ENCODE data around the gene LPP. TPM values are rescaled to one million over a fixed set of nuclear protein-coding genes. Genes with fewer than 3 reads are reported as not detected.

The LPP gene
- total RNA-seq, 1 donor from 2014 or later, result 96.7 TPM

DNA sequence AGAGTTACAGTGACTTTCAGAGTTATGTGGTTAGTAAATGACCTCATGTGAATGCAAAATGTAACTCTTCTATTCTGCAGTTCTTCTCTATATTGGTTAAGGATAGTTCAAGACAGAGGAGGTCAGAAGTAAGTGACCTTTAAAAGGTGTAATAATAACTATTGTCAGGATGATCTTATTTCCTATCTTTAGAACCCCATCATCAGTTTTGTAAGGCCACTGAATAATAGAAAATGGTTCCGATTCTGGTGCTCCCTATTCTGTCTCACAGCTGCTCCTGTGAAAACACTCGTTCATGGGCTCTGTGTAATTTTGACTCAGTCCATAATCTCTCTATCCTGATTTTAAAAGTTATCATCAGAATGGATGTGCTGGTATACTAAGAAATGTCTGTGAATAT, 463.3 kb downstream of the LPP start:
- peaks cover 21% of the 10 kb centered on the region for H3K36me3 Mint-ChIP-seq
- H3K27ac Mint-ChIP-seq, result no peak overlapping the region
- TF ChIP-seq, protein P1, sequence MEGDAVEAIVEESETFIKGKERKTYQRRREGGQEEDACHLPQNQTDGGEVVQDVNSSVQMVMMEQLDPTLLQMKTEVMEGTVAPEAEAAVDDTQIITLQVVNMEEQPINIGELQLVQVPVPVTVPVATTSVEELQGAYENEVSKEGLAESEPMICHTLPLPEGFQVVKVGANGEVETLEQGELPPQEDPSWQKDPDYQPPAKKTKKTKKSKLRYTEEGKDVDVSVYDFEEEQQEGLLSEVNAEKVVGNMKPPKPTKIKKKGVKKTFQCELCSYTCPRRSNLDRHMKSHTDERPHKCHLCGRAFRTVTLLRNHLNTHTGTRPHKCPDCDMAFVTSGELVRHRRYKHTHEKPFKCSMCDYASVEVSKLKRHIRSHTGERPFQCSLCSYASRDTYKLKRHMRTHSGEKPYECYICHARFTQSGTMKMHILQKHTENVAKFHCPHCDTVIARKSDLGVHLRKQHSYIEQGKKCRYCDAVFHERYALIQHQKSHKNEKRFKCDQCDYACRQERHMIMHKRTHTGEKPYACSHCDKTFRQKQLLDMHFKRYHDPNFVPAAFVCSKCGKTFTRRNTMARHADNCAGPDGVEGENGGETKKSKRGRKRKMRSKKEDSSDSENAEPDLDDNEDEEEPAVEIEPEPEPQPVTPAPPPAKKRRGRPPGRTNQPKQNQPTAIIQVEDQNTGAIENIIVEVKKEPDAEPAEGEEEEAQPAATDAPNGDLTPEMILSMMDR (conservative IDR thresholded peaks at IDR 0.05), result no peak
- H3K4me3 Mint-ChIP-seq, result no peak overlapping the region
- no peak for DNase-seq (ENCODE audit: extremely low spot score, unreplicated experiment)
- no peaks in the 10 kb centered on the region for H3K4me1 Mint-ChIP-seq (ENCODE audit: unreplicated experiment)
- H3K27me3 Mint-ChIP-seq, result no peaks in the 10 kb centered on the region
- H3K9me3 Mint-ChIP-seq, result no peaks in the 10 kb centered on the region

DNA sequence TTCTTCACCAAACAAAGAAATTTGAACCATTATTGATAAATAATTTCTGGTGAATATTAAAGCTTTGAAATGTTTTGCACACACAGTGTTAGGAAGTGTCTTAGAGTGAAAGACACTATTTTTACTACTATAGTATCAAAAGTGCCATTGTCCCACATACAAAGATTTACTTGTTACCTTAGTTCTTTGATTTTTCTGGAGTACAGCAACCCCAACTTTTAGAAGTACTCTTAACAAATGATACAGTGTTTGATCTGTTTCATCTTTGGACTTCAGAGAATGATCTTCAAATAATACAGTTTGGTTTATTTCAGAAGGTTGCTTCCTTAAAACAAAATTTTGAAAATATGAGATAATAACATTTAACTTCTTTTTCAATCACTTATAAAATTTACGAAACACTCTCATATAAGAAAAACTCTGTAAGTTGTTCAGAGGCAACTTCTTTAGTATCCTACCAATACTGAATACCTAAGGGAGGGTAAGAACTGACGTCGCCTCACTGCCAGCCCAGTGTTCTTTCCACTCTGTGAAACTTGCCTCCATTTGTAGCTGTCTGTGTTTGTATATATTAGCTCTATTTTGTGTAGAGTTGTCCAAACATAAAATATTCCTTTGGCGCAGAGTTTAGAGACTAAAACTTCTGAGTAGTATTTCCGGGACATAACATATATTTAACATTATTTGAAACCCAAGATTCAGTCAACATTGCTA, 464.2 kb downstream of the LPP start:
- H3K4me3 Mint-ChIP-seq, result no peak overlapping the region
- no peak overlapping the region for H3K27ac Mint-ChIP-seq
- no peaks in the 10 kb centered on the region for H3K27me3 Mint-ChIP-seq
- TF ChIP-seq, protein P1 (conservative IDR thresholded peaks at IDR 0.05), result no peak
- H3K4me1 Mint-ChIP-seq (ENCODE audit: unreplicated experiment), result no peaks in the 10 kb centered on the region
- H3K9me3 Mint-ChIP-seq, result no peaks in the 10 kb centered on the region
- peaks cover 24% of the 10 kb centered on the region for H3K36me3 Mint-ChIP-seq
- DNase-seq (ENCODE audit: extremely low spot score, unreplicated experiment), result no peak

DNA sequence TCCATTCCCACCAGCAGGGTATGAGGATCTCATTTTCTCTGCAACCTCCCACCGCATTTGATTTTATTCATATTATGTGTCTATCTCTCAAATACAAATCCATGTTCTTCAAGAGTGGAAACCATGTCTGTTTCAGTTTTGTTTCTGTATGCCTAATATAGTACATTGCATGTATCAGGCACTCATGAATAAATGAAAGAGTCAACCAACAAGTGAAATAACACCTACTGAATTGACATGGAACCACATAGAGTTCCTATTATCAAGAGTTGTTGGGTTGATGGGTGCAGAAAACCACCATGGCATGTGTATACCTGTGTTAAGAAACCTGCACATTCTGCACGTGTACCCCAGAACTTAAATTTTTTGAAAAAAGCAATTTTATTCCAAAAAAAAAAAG, 466.8 kb downstream of the LPP start:
- Mint-ChIP-seq H3K36me3 (peaks cover 15% of the 10 kb centered on the region), H3K9me3 (no peaks in the 10 kb centered on the region), H3K27ac (no peak overlapping the region), H3K4me1 (ENCODE audit: unreplicated experiment) (no peaks in the 10 kb centered on the region), H3K4me3 (no peak overlapping the region), H3K27me3 (no peaks in the 10 kb centered on the region)
- DNase-seq (ENCODE audit: extremely low spot score, unreplicated experiment), result no peak
- TF ChIP-seq, protein P1 (conservative IDR thresholded peaks at IDR 0.05), result no peak

GRCh38 chr3:188624384-188624783, 470.4 kb downstream of the LPP start:
- Mint-ChIP-seq H3K27ac (no peak overlapping the region), H3K27me3 (no peaks in the 10 kb centered on the region), H3K4me3 (no peak overlapping the region), H3K4me1 (ENCODE audit: unreplicated experiment) (no peaks in the 10 kb centered on the region), H3K36me3 (peaks cover 17% of the 10 kb centered on the region), H3K9me3 (no peaks in the 10 kb centered on the region)
- DNase-seq (ENCODE audit: extremely low spot score, unreplicated experiment), result no peak
- TF ChIP-seq, protein P1 (conservative IDR thresholded peaks at IDR 0.05), result no peak

DNA sequence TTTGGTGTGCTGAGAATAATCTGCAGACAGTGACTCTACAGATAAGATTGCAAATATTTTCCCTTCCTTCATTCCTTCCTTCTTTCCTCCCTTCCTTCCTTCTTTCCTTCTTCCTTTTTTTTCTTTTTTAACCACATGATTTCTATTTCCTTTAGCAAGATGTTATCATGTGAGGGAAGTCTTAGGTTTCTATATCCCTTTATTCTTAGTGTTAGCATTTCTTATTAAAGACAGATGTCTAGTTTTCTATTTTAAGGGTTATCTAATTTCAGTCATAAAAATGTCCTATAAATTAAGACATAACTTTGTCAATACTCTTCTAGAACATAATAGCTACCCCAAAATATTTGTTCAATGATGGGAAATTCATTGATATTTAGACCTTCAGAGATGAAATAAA, 470.9 kb downstream of the LPP start:
- Mint-ChIP-seq H3K36me3 (peaks cover 17% of the 10 kb centered on the region), H3K27me3 (no peaks in the 10 kb centered on the region), H3K9me3 (no peaks in the 10 kb centered on the region), H3K27ac (no peak overlapping the region), H3K4me3 (no peak overlapping the region), H3K4me1 (ENCODE audit: unreplicated experiment) (no peaks in the 10 kb centered on the region)
- TF ChIP-seq, protein P1 (conservative IDR thresholded peaks at IDR 0.05), result no peak
- DNase-seq (ENCODE audit: extremely low spot score, unreplicated experiment), result no peak

Data from type B pancreatic cell (in vitro differentiated cells).